Neural cell (in vitro differentiated cells): Measurements from ENCODE around the gene COL23A1.

ENCODE experiments used
- EZH2 ChIP-seq: fragments of 200-600, 300-800 bp; shearing (Covaris generic), sonication (generic); IDR thresholded peaks from 2 replicates; pipeline ENCODE4 v1.6.1; 2014; ENCODE audit warnings: antibody characterized with exemption, low read length, borderline replicate concordance, mild to moderate bottlenecking; ENCODE audit not compliant: insufficient read depth, poor library complexity, severe bottlenecking
- POLR2AphosphoS5 ChIP-seq: IDR thresholded peaks from 2 replicates; pipeline ENCODE4 v1.6.1; 2012
- RAD21 ChIP-seq: fragments of 450-650 bp; conservative IDR thresholded peaks from 2 replicates; pipeline ENCODE4 v1.6.1; 2014; ENCODE audit warnings: antibody characterized with exemption, mild to moderate bottlenecking, moderate library complexity
- TF ChIP-seq, protein P1 (sequence below): fragments of 450-650 bp; IDR thresholded peaks from 2 replicates; pipeline ENCODE4 v1.5.1; 2014; ENCODE audit warnings: antibody characterized with exemption, mild to moderate bottlenecking, moderate library complexity; ENCODE audit not compliant: poor library complexity, severe bottlenecking

DNA sequence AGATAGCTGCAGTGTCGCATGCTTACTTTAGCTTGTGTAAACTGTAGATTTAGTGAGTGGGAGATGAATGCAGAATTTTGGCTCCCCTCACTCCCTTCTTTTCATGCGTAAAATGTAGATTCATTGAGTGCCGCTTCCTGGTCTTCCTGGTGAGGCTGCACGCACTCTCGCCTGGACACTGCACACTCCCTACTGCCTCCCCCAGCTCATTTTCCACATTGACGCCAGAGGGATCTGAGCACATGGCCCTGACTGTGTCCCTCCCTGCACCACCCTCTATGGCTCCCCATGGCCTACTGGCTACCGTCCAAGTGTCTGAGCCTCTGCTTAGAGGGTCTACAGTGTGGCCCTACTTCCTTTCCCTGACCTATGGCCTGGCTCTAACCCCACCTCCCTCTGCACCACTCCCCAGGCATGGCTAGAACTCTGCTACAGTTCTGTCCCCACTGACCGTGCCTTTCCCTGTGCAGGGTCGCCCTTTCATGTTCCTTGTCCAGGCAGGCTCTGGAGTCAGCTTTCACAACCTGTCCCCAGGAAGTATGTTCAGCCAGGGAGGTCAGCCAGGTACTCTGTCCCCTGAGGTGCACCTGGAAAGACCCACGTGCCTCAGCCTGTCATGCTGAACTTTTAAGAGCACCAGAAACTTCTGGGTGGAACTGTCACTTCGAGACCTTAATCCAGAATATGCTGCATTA is 160.6 kb downstream of the COL23A1 start:
- TF ChIP-seq, protein P1, sequence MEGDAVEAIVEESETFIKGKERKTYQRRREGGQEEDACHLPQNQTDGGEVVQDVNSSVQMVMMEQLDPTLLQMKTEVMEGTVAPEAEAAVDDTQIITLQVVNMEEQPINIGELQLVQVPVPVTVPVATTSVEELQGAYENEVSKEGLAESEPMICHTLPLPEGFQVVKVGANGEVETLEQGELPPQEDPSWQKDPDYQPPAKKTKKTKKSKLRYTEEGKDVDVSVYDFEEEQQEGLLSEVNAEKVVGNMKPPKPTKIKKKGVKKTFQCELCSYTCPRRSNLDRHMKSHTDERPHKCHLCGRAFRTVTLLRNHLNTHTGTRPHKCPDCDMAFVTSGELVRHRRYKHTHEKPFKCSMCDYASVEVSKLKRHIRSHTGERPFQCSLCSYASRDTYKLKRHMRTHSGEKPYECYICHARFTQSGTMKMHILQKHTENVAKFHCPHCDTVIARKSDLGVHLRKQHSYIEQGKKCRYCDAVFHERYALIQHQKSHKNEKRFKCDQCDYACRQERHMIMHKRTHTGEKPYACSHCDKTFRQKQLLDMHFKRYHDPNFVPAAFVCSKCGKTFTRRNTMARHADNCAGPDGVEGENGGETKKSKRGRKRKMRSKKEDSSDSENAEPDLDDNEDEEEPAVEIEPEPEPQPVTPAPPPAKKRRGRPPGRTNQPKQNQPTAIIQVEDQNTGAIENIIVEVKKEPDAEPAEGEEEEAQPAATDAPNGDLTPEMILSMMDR: no peak
- TF ChIP-seq RAD21: no peak
- no peak for TF ChIP-seq POLR2AphosphoS5
- no peak for TF ChIP-seq EZH2
